MCF 10A (cell line): Measurements from ENCODE around the gene CCDC148. TPM values are rescaled to one million over a fixed set of nuclear protein-coding genes. Genes with fewer than 3 reads are reported as not detected.

Experiments
- BruUV-seq: library from RNA; stranded (reverse); fragments of 400-500 nt; replicated peaks from 2 replicates; lab custom pipeline; 2021; lab: Mats Ljungman, UMichigan
- CTCF ChIA-PET: fragments of 300-600 bp; sonication (Branson Sonifier 250); formaldehyde crosslinking; extraction: SDS; loops from one replicate; lab custom pipeline; 2021; ENCODE audit warnings: antibody characterized with exemption, inconsistent platforms; lab: Yijun Ruan, JAX
- POLR2A ChIA-PET: fragments of 300-600, 350-650 bp; sonication (Branson Sonifier 250); formaldehyde crosslinking; extraction: SDS; loops from one replicate; lab custom pipeline; 2020; ENCODE audit warnings: antibody characterized with exemption, inconsistent platforms; lab: Yijun Ruan, JAX
- DNase-seq: peaks from one replicate; pipeline ENCODE4 v3.0.0-alpha.2; 2018; ENCODE audit not compliant: unreplicated experiment
- H3K27ac Mint-ChIP-seq: one replicate; pipeline ENCODE4 v1.8.0; 2022; ENCODE audit warnings: mild to moderate bottlenecking, low read depth, mixed read lengths; ENCODE audit not compliant: unreplicated experiment
- H3K27me3 Mint-ChIP-seq: one replicate; pipeline ENCODE4 v1.8.0; 2022; ENCODE audit warnings: mixed read lengths; ENCODE audit not compliant: insufficient read depth, unreplicated experiment
- H3K36me3 Mint-ChIP-seq: one replicate; pipeline ENCODE4 v1.8.0; 2022; ENCODE audit warnings: mild to moderate bottlenecking, moderate library complexity, mixed read lengths; ENCODE audit not compliant: insufficient read depth, unreplicated experiment
- H3K4me1 Mint-ChIP-seq: one replicate; pipeline ENCODE4 v1.8.0; 2022; ENCODE audit warnings: mixed read lengths; ENCODE audit not compliant: insufficient read depth, unreplicated experiment
- H3K4me3 Mint-ChIP-seq: one replicate; pipeline ENCODE4 v1.8.0; 2022; ENCODE audit warnings: mild to moderate bottlenecking, moderate library complexity, mixed read lengths; ENCODE audit not compliant: unreplicated experiment
- H3K9me3 Mint-ChIP-seq: one replicate; pipeline ENCODE4 v1.8.0; 2022; ENCODE audit warnings: mixed read lengths; ENCODE audit not compliant: unreplicated experiment
- CTCF ChIP-seq: fragments of 200-600 bp; IDR thresholded peaks from one replicate; pipeline ENCODE4 v1.8.0; 2022; ENCODE audit warnings: antibody characterized with exemption, mild to moderate bottlenecking; ENCODE audit not compliant: unreplicated experiment
- intact Hi-C: fragments of 100-400 bp; cut with micrococcal nuclease; formaldehyde crosslinking; loops from 2 replicates; pipeline ENCODE4 v1.14.1; 2022
- total RNA-seq: library from RNA; stranded (reverse); gene quantifications from 2 replicates; pipeline ENCODE4 v1.2.3, GENCODE V29; 2022

The CCDC148 gene
- total RNA-seq, 1 experiment from 2014 or later: 0.51 TPM

DNA sequence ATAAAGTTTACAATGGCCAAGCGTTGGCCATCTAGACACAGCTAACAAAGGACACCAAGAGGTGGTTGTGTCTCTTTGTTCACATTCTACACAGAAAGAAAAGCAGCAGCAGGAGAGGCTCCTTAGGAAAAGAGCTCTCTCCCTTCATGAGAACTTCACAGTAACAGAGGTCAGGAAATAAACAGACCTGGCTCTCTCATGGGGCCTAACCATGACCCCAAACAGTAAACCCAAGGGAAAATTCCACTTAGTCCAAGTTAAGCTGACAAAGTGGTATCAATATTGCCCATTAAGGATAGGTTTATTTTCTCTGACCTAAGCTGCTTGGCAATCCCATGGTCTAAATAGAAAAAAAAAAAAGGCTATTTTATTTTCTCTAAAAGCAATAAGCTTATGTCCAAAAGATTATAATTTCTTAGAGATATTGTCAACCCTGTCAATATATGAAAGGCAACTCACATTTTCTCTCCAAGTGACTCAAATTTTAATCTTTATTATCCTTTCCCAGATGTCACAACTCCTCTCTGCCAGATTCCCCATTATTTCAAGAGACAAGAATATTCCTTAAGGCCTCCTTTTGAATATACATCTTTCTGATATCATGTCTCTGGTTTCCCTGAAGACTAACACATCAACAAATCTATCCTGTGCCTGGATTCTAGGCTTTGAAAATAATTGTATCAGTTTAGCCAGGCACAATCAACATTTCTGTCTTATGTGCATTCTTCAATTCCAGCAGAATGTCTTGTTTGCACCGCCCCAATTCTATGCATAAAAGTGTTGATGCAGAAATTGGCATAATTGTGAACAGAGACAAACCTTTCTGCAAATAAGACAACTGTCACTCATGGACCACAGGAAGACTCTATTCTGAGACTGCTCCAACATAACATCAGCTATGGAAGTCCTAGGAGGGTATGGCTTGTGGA, 263.8 kb downstream of the CCDC148 start:
- no TSS peak for BruUV-seq
- no peaks in the 10 kb centered on the region for H3K27me3 Mint-ChIP-seq
- TF ChIP-seq CTCF: no peak
- intact Hi-C loops: no loop called here
- no peak overlapping the region for H3K27ac Mint-ChIP-seq
- CTCF ChIA-PET: interaction anchor here (0.8 to 1.3 kb wide), 2 partner anchors 13 to 553 kb away, joined by 3 to 9 read pairs; no protein-coding TSS in a partner anchor
- H3K9me3 Mint-ChIP-seq: no peaks in the 10 kb centered on the region
- H3K36me3 Mint-ChIP-seq: no peaks in the 10 kb centered on the region
- DNase-seq: no peak
- H3K4me3 Mint-ChIP-seq: no peak overlapping the region
- POLR2A ChIA-PET: no interaction called here
- H3K4me1 Mint-ChIP-seq: peaks cover 2% of the 10 kb centered on the region

DNA sequence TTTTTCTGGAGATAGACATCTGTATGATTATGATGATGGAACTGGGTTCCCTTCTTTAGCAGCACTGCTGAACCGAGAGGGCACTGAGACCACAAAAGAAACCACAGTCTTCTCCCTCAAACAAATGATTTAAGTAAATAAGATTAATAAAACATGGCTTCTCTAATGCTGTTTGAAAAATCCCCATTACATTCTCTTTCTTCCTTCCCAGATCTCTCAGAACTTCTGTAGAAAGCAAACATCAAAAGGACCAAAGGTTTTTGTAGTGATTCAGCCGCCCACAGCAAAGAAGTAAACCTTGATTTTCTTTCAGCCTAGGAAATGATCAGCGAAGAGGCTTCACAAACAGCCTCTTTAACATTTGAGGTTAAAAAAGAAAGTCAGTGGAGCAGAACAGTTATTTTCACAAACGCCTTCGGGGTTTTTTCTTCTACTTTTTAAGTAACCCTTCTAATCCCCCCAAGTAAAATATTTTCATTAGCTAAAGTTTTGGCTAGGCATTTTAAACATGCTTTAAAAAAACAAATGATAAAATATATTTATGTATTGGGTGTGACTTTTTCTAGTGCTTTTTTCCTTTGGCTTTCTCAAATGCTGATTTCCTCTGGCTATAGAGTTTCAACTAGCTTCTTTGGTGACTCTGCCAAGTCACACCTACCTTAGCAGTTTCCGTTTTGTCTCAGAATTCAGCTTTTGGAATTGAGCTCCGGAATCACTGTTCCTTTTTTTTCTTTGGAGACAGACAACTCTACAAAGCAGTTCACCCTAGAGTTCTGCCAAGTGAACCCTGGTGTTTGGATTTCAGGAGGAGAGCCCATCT, 265.3 kb downstream of the CCDC148 start:
- intact Hi-C loops: no loop called here
- Mint-ChIP-seq H3K4me3 (no peak overlapping the region), H3K9me3 (no peaks in the 10 kb centered on the region), H3K27ac (no peak overlapping the region), H3K27me3 (no peaks in the 10 kb centered on the region), H3K36me3 (no peaks in the 10 kb centered on the region), H3K4me1 (no peaks in the 10 kb centered on the region)
- CTCF ChIA-PET: interaction anchor here (0.5 to 4.7 kb wide), 3 partner anchors 12 to 160 kb away, joined by 3 to 17 read pairs (median 3); no protein-coding TSS in a partner anchor
- TF ChIP-seq CTCF: no peak
- BruUV-seq: no TSS peak
- POLR2A ChIA-PET: no interaction called here
- no peak for DNase-seq

GRCh38 chr2:158189526-158189925, 267.0 kb downstream of the CCDC148 start:
- Mint-ChIP-seq H3K27ac (no peak overlapping the region), H3K4me3 (no peak overlapping the region), H3K27me3 (no peaks in the 10 kb centered on the region), H3K4me1 (no peaks in the 10 kb centered on the region), H3K36me3 (no peaks in the 10 kb centered on the region), H3K9me3 (no peaks in the 10 kb centered on the region)
- TF ChIP-seq CTCF: no peak
- ChIA-PET POLR2A (no interaction called here), CTCF (interaction anchor here (0.7 to 4.7 kb wide), 2 partner anchors 10 to 268 kb away, joined by 3 to 17 read pairs; no protein-coding TSS in a partner anchor)
- DNase-seq: no peak
- intact Hi-C loops: no loop called here
- no TSS peak for BruUV-seq

DNA sequence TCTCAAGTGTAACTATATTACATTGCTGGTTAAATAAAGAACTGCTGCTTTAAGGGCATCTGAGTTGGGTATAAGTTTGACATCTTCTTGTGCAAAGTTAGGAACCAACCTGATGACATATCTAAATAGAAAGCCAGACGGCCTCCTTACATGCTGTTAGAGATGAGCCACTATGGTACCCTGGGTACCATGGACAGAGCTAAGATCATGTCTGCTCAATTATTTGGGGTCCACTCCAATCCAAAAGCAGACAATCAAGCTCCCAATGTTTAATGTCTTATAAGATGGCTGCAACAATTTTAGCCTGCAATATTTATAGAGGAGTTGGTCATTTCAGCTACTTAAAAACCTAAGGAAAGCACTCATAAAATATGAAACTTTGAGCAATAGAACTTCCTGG, 268.6 kb downstream of the CCDC148 start:
- intact Hi-C loops: no loop called here
- Mint-ChIP-seq H3K4me3 (no peak overlapping the region), H3K27ac (no peak overlapping the region), H3K4me1 (no peaks in the 10 kb centered on the region), H3K27me3 (no peaks in the 10 kb centered on the region), H3K36me3 (no peaks in the 10 kb centered on the region), H3K9me3 (no peaks in the 10 kb centered on the region)
- TF ChIP-seq CTCF: no peak
- ChIA-PET POLR2A (no interaction called here), CTCF (interaction anchor here (0.6 to 4.7 kb wide), 6 partner anchors 8 to 557 kb away, joined by 3 to 17 read pairs (median 3); no protein-coding TSS in a partner anchor)
- no peak for DNase-seq
- BruUV-seq: no TSS peak
